ENCODE measurements around the gene PREX1.
"Not testable (repeated sequence)": the region's sequence is repeated elsewhere in the genome, so short reads cannot be mapped to it uniquely, and the experiment has no call there.

PREX1 gene

GRCh38 chr20:48846516-48847492 lies 19.0 kb upstream of the PREX1 start:
- no peak for DNase-seq (ENCODE audit: low spot score)

GRCh38 chr20:48845721-48846306 lies 18.0 kb upstream of the PREX1 start:
- no peak for DNase-seq (ENCODE audit: low spot score)

- no peak for DNase-seq (ENCODE audit: low spot score)
These were observed 17.2 kb upstream of the PREX1 start for GRCh38 chr20:48844996-48845395.

- DNase-seq (ENCODE audit: low spot score) = not testable (repeated sequence)
These were observed 16.1 kb upstream of the PREX1 start for GRCh38 chr20:48843896-48844295.

- no peak for DNase-seq (ENCODE audit: low spot score)
These were observed 15.4 kb upstream of the PREX1 start for GRCh38 chr20:48843057-48843806.

- DNase-seq (ENCODE audit: low spot score) = no peak
These were observed 14.2 kb upstream of the PREX1 start for GRCh38 chr20:48841875-48842529.

- no peak for DNase-seq (ENCODE audit: low spot score)
These were observed 13.5 kb upstream of the PREX1 start for GRCh38 chr20:48841196-48841874.

GRCh38 chr20:48839154-48839917 lies 11.5 kb upstream of the PREX1 start:
- no peak for DNase-seq (ENCODE audit: low spot score)

GRCh38 chr20:48837014-48837413 lies 9.2 kb upstream of the PREX1 start:
- DNase-seq (ENCODE audit: low spot score) = no peak

GRCh38 chr20:48835390-48835789 lies 7.6 kb upstream of the PREX1 start:
- DNase-seq (ENCODE audit: low spot score) = no peak

GRCh38 chr20:48834278-48834677 lies 6.5 kb upstream of the PREX1 start:
- DNase-seq (ENCODE audit: low spot score) = no peak

GRCh38 chr20:48832405-48832730 lies 4.6 kb upstream of the PREX1 start:
- DNase-seq (ENCODE audit: low spot score) = no peak

GRCh38 chr20:48831718-48832404 lies 4.1 kb upstream of the PREX1 start:
- no peak for DNase-seq (ENCODE audit: low spot score)

GRCh38 chr20:48830826-48831318 lies 3.1 kb upstream of the PREX1 start:
- DNase-seq (ENCODE audit: low spot score) = no peak

GRCh38 chr20:48829940-48830339 lies 2.1 kb upstream of the PREX1 start:
- DNase-seq (ENCODE audit: low spot score) = no peak

GRCh38 chr20:48828734-48829460 lies 1.1 kb upstream of the PREX1 start:
- no peak for DNase-seq (ENCODE audit: low spot score)

- no peak for DNase-seq (ENCODE audit: low spot score)
These were observed 672 bp downstream of the PREX1 start for GRCh38 chr20:48826883-48827771.

- not testable (repeated sequence) for DNase-seq (ENCODE audit: low spot score)
These were observed 1.3 kb downstream of the PREX1 start for GRCh38 chr20:48826480-48826879.

Measured in hematopoietic multipotent progenitor cell treated with erythropoietin and hydrocortisone succinate and interleukin-3 and kit ligand, for 17 days (in vitro differentiated cells).